CD4-positive, CD25-positive, alpha-beta regulatory T cell (primary cell): Measurements from ENCODE around the gene GTPBP4. TPM values are rescaled to one million over a fixed set of nuclear protein-coding genes. Genes with fewer than 3 reads are reported as not detected.

Experiments used
- ATAC-seq, 2 donors: fragments of 150-1000 bp; cut with Tn5 transposase; one replicate each; pipeline ENCODE4 v1.10.0; 2021; ENCODE audit warnings: low read depth in 2 of 2, moderate number of reproducible peaks in 2 of 2, moderate library complexity in 1 of 2
- DNase-seq, 3 donors: peaks; one replicate each; pipeline versions ENCODE4 v3.0.0 to v3.0.0-alpha.2; 2012 to 2022; ENCODE audit warnings: mixed read lengths in 1 of 3
- H3K27ac ChIP-seq: one replicate; pipeline ENCODE4 v1.7.0; 2013; ENCODE audit warnings: mild to moderate bottlenecking, low read length; ENCODE audit not compliant: insufficient read depth, poor library complexity, severe bottlenecking
- H3K27me3 ChIP-seq: one replicate; pipeline ENCODE4 v1.7.0; 2013; ENCODE audit warnings: low read length; ENCODE audit not compliant: control insufficient read depth, insufficient read depth
- H3K36me3 ChIP-seq: one replicate; pipeline ENCODE4 v1.7.0; 2013; ENCODE audit warnings: mild to moderate bottlenecking, low read length, moderate library complexity; ENCODE audit not compliant: control insufficient read depth, insufficient read depth
- H3K4me1 ChIP-seq: 2 replicates; pipeline ENCODE4 v1.7.0; 2013; ENCODE audit warnings: mild to moderate bottlenecking, low read length; ENCODE audit not compliant: insufficient read depth, control insufficient read depth, poor library complexity, severe bottlenecking
- H3K4me3 ChIP-seq: one replicate; pipeline ENCODE4 v1.7.0; 2013; ENCODE audit warnings: low read depth, mild to moderate bottlenecking, low read length, moderate library complexity
- H3K9me3 ChIP-seq, 2 experiments: 1 replicate in 1 of 2; 2 replicates in 1 of 2; pipeline ENCODE4 v1.7.0; 2013; ENCODE audit warnings: low read length in 2 of 2, mild to moderate bottlenecking in 1 of 2, moderate library complexity in 1 of 2; ENCODE audit not compliant: control insufficient read depth in 2 of 2
- H3K27ac Mint-ChIP-seq, 3 donors: one replicate each; pipeline ENCODE4 v1.8.0; 2020 to 2022; ENCODE audit warnings: mild to moderate bottlenecking in 3 of 3, mixed read lengths in 3 of 3, moderate library complexity in 2 of 3
- H3K27me3 Mint-ChIP-seq: one replicate; pipeline ENCODE4 v1.8.0; 2022; ENCODE audit warnings: mild to moderate bottlenecking, mixed read lengths
- H3K36me3 Mint-ChIP-seq: one replicate; pipeline ENCODE4 v1.8.0; 2020; ENCODE audit warnings: mixed read lengths
- H3K4me1 Mint-ChIP-seq, 4 donors: one replicate each; pipeline ENCODE4 v1.8.0; 2020 to 2022; ENCODE audit warnings: mixed read lengths in 4 of 4, mild to moderate bottlenecking in 1 of 4
- H3K4me3 Mint-ChIP-seq, 4 donors: one replicate each; pipeline ENCODE4 v1.8.0; 2020 to 2022; ENCODE audit warnings: mild to moderate bottlenecking in 4 of 4, mixed read lengths in 4 of 4, moderate library complexity in 3 of 4
- H3K9me3 Mint-ChIP-seq, 7 donors: one replicate each; pipeline ENCODE4 v1.8.0; 2020 to 2022; ENCODE audit warnings: mixed read lengths in 7 of 7, mild to moderate bottlenecking in 3 of 7, moderate library complexity in 2 of 7
- polyA plus RNA-seq, 4 donors: library from polyadenylated mRNA; unstranded; fragments of 300-500 nt; fragmentation: Illumina TruSeq; gene quantifications; one replicate each; pipeline ENCODE4 v1.2.3, GENCODE V29; 2021
- total RNA-seq: library from RNA; stranded (reverse); gene quantifications from one replicate; pipeline ENCODE4 v1.2.3, GENCODE V29; 2022

Gene GTPBP4
- total and polyA plus RNA-seq, 5 donors from 2014 or later, result 15.9 to 50.7 (median 20.7) TPM

DNA sequence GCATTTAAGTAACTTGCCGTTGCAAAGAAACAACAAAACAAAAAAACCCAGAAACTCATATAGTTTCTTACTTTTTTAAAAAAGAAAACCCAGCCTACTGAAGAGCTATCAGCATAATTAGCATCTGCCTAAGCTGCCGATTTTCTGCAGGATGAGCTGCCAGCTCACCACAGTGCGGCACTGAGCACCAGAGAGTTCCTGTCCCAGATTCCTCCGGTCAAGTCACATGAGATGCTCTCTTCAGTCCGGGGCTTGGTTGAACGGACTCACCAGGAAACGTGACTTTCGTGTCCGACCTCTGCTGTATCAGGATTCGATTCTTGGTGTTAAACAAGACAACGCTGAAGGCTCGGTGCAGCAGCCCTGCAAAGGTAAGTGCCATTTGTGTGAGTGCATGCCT lies 34.2 kb downstream of the GTPBP4 start:
- no peak for DNase-seq
- no peaks in the 10 kb centered on the region for H3K27me3 Mint-ChIP-seq
- ATAC-seq, result no peak

DNA sequence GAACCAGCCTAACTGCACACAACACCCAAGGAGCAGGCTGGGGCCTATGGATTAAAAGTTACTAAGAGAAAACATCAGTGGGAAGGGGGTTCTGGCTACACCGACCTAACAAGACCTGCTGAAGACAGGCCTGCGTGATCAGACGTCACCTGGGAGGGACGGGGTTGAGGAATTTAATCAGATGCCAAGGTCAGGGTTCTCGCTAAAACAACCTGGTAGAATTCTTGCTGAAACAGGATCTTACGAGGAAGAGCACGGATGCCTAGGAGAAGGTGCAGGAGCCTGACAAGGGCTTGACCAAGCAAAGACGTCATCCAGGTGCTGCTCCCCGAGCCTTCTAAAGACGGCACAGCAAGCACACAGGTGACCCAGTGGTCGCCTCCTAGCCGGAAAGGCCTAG lies 35.9 kb downstream of the GTPBP4 start:
- Histone ChIP-seq H3K27me3 (no peaks in the 10 kb centered on the region), H3K27ac (no peak overlapping the region), H3K36me3 (peaks cover 7% of the 10 kb centered on the region), H3K9me3 (no peaks in the 10 kb centered on the region), H3K4me1 (no peaks in the 10 kb centered on the region), H3K4me3 (no peak overlapping the region)
- no peaks in the 10 kb centered on the region for H3K27me3 Mint-ChIP-seq
- ATAC-seq, result no peak
- no peak for DNase-seq
- H3K4me1 Mint-ChIP-seq, result no peaks in the 10 kb centered on the region
- H3K27ac Mint-ChIP-seq, result no peak overlapping the region
- no peak overlapping the region for H3K4me3 Mint-ChIP-seq
- H3K36me3 Mint-ChIP-seq, result peaks cover 8% of the 10 kb centered on the region
- H3K9me3 Mint-ChIP-seq, result no peaks in the 10 kb centered on the region

More for the DNA sequence above, 34.2 kb downstream of the GTPBP4 start:
- H3K9me3 Mint-ChIP-seq, result no peaks in the 10 kb centered on the region
- H3K4me1 ChIP-seq, result no peaks in the 10 kb centered on the region
- peaks cover 15% of the 10 kb centered on the region for H3K36me3 Mint-ChIP-seq
- H3K27ac Mint-ChIP-seq, result peak overlapping the region in 1 of 3 donors; percentile 23
- peaks cover 17% of the 10 kb centered on the region for H3K36me3 ChIP-seq
- no peak overlapping the region for H3K4me3 ChIP-seq
- no peak overlapping the region for H3K4me3 Mint-ChIP-seq
- H3K27ac ChIP-seq, result no peak overlapping the region
- H3K27me3 ChIP-seq, result no peaks in the 10 kb centered on the region
- H3K9me3 ChIP-seq, result no peaks in the 10 kb centered on the region
- no peaks in the 10 kb centered on the region for H3K4me1 Mint-ChIP-seq

DNA sequence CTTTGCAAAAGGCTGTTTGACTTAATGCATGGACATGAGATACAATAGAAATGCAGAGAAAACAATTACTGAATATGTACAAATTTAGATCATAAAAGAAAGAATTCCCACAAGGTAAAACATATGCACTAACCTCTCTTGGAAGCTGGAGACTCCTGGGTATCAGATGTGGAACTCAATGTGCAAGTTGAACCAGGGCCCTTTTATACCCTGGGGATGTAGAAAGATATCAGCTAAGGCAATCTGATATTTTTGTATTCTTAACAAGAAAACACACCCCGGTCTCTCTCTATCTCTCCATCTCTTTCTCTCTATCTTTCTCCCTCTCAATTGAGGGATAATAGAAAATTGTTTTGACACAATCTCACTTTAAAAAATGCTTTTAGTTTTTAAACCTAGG lies 37.4 kb downstream of the GTPBP4 start, which contains the start of gene IDI2:
IDI2 (minus strand) TSS at position 177 of the 400 bp plus-strand sequence. CDS start 1,136 bp downstream, outside the sequence.
- H3K4me3 Mint-ChIP-seq, result no peak within 1 kb of the TSS
- H3K27me3 ChIP-seq, result no peaks in the 10 kb centered on the region

DNA sequence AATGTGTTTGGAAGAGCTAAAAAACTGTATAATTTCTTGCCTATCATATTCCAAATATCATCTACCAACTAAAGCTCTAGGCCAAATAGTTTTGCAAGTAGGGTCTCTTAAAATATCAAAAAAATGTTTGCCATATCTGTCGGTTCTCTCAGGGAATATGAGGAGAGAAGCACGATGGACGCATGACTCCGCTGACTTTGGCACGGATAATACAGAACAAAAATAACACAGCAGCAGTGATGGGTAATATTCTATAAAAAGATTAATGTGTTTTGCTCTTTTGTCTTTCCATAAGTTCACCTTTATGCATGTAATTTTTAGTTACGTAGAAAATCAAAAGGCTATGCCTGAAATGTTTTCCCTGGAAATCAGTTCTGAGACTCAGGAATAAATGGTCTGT lies 38.3 kb downstream of the GTPBP4 start:
- Histone ChIP-seq H3K36me3 (no peaks in the 10 kb centered on the region), H3K4me3 (no peak overlapping the region), H3K27ac (no peak overlapping the region), H3K4me1 (no peaks in the 10 kb centered on the region), H3K27me3 (no peaks in the 10 kb centered on the region), H3K9me3 (no peaks in the 10 kb centered on the region)
- H3K27ac Mint-ChIP-seq, result no peak overlapping the region
- H3K4me1 Mint-ChIP-seq, result no peaks in the 10 kb centered on the region
- ATAC-seq, result no peak
- H3K9me3 Mint-ChIP-seq, result no peaks in the 10 kb centered on the region
- H3K27me3 Mint-ChIP-seq, result no peaks in the 10 kb centered on the region
- no peak overlapping the region for H3K4me3 Mint-ChIP-seq
- H3K36me3 Mint-ChIP-seq, result peaks cover 7% of the 10 kb centered on the region
- DNase-seq, result no peak

More for the DNA sequence above, 37.4 kb downstream of the GTPBP4 start, which contains the start of gene IDI2:
- H3K36me3 Mint-ChIP-seq, result peaks cover 7% of the 10 kb centered on the region
- Histone ChIP-seq H3K4me3 (no peak within 1 kb of the TSS), H3K9me3 (no peaks in the 10 kb centered on the region), H3K4me1 (no peaks in the 10 kb centered on the region), H3K27ac (no peak within 1 kb of the TSS), H3K36me3 (no peaks in the 10 kb centered on the region)
- no peaks in the 10 kb centered on the region for H3K9me3 Mint-ChIP-seq
- H3K27me3 Mint-ChIP-seq, result no peaks in the 10 kb centered on the region
- no peak for ATAC-seq
- no peaks in the 10 kb centered on the region for H3K4me1 Mint-ChIP-seq
- no peak for DNase-seq
- H3K27ac Mint-ChIP-seq, result no peak within 1 kb of the TSS

DNA sequence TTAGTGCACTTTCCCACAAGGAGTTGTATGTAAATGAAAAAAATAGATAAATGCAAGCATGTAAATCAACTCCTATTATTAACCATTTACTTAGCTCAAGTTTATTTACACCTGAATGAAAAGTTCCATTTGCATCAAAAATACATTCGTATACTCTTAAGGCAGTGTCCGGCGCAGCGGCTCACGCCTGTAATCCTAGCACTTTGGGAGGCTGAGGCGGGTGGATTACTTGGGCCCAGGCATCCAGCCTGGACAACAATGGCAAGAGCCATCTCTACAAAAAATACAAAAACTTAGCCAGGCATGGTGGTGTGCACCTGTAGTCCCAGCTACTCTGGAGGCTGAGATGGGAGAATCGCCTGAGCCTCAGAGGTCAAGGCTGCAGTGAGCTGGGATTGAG lies 41.6 kb downstream of the GTPBP4 start:
- H3K4me3 Mint-ChIP-seq, result no peak overlapping the region
- H3K4me1 Mint-ChIP-seq, result no peaks in the 10 kb centered on the region
- Histone ChIP-seq H3K36me3 (no peaks in the 10 kb centered on the region), H3K27ac (no peak overlapping the region), H3K4me3 (no peak overlapping the region), H3K4me1 (no peaks in the 10 kb centered on the region), H3K27me3 (no peaks in the 10 kb centered on the region), H3K9me3 (no peaks in the 10 kb centered on the region)
- no peak for ATAC-seq
- DNase-seq, result no peak
- no peak overlapping the region for H3K27ac Mint-ChIP-seq
- no peaks in the 10 kb centered on the region for H3K9me3 Mint-ChIP-seq
- peaks cover 4% of the 10 kb centered on the region for H3K36me3 Mint-ChIP-seq
- no peaks in the 10 kb centered on the region for H3K27me3 Mint-ChIP-seq

DNA sequence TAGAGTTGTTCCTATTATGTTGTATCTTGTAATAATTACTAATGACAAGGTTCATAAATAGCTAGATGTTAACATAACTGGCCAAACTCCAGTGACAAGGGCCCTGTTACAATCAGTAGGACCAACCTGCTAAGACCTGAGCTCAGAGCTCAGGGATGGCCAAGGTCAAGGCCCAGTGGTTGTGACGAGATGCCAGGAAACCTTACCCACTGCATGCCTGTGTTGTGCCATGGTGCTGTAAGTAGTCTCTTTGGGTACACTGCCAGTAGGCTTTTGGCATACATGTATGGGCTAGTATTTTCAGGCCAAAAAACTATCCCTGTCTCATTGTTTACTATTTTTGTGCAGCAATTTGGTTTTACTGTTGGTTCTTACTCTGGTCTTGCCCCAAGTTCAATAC lies 45.4 kb downstream of the GTPBP4 start:
- no peaks in the 10 kb centered on the region for H3K27me3 ChIP-seq
- no peak overlapping the region for H3K4me3 ChIP-seq
- Mint-ChIP-seq H3K9me3 (no peaks in the 10 kb centered on the region), H3K36me3 (peaks cover 12% of the 10 kb centered on the region), H3K27me3 (no peaks in the 10 kb centered on the region), H3K4me3 (no peak overlapping the region), H3K27ac (no peak overlapping the region), H3K4me1 (peaks cover 0 to 10% (median 6%) of the 10 kb centered on the region in 4 donors)
- no peak overlapping the region for H3K27ac ChIP-seq
- no peaks in the 10 kb centered on the region for H3K9me3 ChIP-seq
- no peak for DNase-seq
- ATAC-seq, result no peak
- peaks cover 3% of the 10 kb centered on the region for H3K36me3 ChIP-seq
- no peaks in the 10 kb centered on the region for H3K4me1 ChIP-seq

DNA sequence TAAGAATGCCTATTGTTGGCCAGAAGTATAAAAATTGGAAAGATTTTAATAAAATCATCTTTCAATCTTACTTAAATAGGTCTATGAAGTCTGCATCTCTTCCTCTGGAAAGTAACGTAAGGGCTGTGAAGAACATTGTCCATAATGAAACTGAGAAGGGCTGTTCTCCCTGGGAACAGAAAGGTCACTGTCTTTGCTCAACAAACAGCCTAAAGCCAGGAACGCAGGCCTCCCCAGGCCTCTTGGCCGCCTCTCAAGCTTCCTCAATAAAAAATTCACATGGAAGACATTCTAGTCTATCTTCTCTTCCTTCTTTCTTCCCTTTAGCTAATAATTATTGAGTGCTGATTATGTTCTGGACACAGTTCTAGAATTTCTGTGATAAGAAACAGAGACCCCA lies 46.5 kb downstream of the GTPBP4 start:
- peaks cover 9% of the 10 kb centered on the region for H3K36me3 ChIP-seq
- H3K36me3 Mint-ChIP-seq, result peaks cover 10% of the 10 kb centered on the region
- H3K9me3 Mint-ChIP-seq, result no peaks in the 10 kb centered on the region
- H3K4me3 Mint-ChIP-seq, result no peak overlapping the region
- DNase-seq (no peak), ATAC-seq (no peak)
- no peaks in the 10 kb centered on the region for H3K9me3 ChIP-seq
- H3K4me1 Mint-ChIP-seq, result peaks cover 0 to 10% (median 6%) of the 10 kb centered on the region in 4 donors
- H3K4me3 ChIP-seq, result no peak overlapping the region
- no peaks in the 10 kb centered on the region for H3K27me3 Mint-ChIP-seq
- no peak overlapping the region for H3K27ac ChIP-seq
- no peaks in the 10 kb centered on the region for H3K4me1 ChIP-seq
- H3K27ac Mint-ChIP-seq, result no peak overlapping the region
- H3K27me3 ChIP-seq, result no peaks in the 10 kb centered on the region

DNA sequence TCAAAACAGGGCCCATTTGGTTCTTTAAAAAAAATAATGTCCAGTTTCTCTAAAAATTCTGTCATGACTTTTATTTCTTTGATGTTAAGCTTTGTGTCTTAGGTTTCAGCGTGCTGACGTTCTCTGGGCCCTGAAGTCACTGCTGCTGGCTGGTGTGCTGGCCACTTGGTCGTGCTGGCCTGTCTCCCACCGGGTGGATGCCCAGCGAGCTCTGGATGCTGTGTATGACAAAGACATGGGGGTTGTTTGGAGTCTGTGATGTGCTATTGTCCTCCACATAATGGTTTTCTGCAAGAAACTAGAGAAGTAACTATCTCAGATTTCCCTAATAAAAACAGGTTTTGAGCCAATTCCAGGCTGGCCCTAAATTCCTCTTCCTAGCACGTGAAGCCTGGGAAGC lies 47.0 kb downstream of the GTPBP4 start:
- peaks cover 12% of the 10 kb centered on the region for H3K36me3 ChIP-seq

More for the DNA sequence above, 47.0 kb downstream of the GTPBP4 start:
- Histone ChIP-seq H3K4me3 (no peak overlapping the region), H3K27me3 (no peaks in the 10 kb centered on the region), H3K4me1 (no peaks in the 10 kb centered on the region), H3K27ac (no peak overlapping the region), H3K9me3 (no peaks in the 10 kb centered on the region)
- Mint-ChIP-seq H3K27ac (peak overlapping the region in 1 of 3 donors; percentile 69), H3K9me3 (no peaks in the 10 kb centered on the region), H3K27me3 (no peaks in the 10 kb centered on the region), H3K36me3 (peaks cover 12% of the 10 kb centered on the region), H3K4me1 (peaks cover 0 to 12% (median 6%) of the 10 kb centered on the region in 4 donors), H3K4me3 (no peak overlapping the region)
- ATAC-seq (no peak), DNase-seq (no peak)
